Hematopoietic multipotent progenitor cell treated with erythropoietin and hydrocortisone succinate and interleukin-3 and kit ligand, for 15 days (in vitro differentiated cells): Measurements from ENCODE around the gene TTLL5.

Source experiments
- DNase-seq: peaks from one replicate; pipeline ENCODE4 v3.0.0-alpha.2; 2015; ENCODE audit warnings: low spot score

TTLL5 gene

GRCh38 chr14:75732888-75733287 is 71.8 kb downstream of the TTLL5 start:
- no peak for DNase-seq

DNA sequence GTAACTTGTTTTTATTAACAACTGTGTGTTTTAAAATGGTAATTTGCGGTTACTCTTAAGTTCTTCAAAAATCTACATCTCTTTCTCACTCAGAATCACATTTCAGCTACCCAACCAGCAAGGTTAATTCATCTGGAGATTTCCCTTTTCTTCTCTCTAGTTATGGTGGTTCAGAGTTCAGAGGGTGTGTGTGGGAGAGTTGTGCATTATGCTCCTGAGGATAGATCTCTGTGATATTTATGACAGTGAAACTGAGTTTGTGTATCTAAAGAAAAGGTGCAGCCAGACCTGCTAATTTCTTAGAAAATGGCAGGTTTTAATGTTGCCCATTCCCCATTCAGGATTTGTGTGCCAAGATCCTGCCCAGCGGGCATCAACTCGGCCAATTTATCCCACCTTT is 73.8 kb downstream of the TTLL5 start:
- no peak for DNase-seq

- DNase-seq, result no peak
Measured at GRCh38 chr14:75736845-75737485, 75.9 kb downstream of the TTLL5 start.

DNA sequence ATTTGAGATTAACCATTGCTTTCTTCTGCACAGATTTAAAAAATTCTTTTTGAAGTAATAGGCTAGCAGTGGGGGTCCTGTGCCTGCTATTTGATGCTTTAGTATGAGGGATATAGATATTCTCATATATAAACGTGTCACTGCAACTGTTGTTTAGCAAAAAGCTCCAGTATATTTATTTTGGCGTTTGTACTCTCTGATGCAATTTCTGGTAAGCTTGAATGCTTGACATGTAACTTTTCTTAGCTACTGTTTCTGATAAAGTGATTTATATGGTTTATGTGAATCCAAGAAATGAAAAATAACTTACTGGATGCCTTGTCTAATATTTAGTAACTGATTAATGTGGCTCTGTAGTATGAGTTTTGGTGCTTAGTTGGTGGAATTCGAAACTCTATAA is 77.1 kb downstream of the TTLL5 start:
- no peak for DNase-seq

- no peak for DNase-seq
Measured at GRCh38 chr14:75742867-75743266, 81.8 kb downstream of the TTLL5 start.

DNA sequence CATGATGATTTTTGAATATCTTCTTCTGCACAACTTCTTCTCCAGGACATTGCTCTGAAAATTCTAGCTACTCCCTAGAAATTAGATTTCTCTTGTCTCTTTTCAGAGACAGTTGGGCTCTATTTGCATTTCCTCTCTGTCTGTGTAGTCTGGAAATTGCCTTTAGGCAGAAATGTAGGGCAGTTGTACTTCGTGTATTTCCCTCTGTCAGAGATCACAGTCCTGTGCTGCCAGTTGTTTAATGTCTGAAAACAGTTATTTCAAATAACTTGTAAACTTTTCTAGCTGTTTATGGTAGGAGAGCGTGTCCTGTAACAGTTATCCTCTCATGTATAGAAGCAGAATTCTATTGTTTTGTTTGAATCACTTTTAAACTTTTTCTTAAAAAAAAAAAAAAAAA is 86.9 kb downstream of the TTLL5 start:
- no peak for DNase-seq

DNA sequence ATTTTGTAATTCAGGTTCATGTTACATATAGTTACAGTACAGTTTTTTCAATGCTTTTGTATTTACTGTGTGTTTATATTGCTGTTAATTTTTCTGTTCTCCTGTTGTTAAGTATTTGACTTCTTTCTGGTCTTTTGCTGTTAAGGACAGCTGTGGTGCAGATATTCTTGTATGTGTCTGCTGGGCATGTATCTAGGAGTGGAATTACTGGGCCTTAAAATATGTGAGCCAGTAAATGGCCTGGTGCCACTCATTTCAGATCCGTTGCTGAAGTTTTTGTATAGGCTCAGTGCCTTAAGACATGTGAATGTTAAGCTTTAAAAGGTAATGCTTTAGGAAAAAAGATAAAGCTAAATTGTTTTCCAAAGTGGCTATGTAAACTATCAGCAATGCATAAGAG is 87.3 kb downstream of the TTLL5 start:
- no peak for DNase-seq

GRCh38 chr14:75751296-75751695 is 90.2 kb downstream of the TTLL5 start:
- no peak for DNase-seq

DNA sequence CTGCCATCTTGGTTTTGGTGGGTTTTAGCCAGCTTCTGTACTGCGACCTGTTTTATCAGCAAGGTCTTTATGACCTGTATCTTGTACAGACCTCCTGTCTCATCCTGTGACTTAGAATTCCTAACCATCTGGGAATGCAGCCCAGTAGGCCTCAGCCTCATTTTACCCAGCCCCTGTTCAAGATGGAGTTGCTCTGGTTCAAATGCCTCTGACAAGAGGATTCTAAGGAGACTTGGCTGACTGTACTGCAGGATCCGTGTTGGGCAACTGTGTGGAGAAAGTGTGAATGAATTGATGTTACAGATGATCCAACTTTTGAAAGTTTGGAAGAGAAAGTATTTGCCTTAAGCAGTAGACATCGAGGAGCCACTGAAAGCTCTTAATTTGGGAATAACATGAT is 91.0 kb downstream of the TTLL5 start:
- DNase-seq, result no peak

DNA sequence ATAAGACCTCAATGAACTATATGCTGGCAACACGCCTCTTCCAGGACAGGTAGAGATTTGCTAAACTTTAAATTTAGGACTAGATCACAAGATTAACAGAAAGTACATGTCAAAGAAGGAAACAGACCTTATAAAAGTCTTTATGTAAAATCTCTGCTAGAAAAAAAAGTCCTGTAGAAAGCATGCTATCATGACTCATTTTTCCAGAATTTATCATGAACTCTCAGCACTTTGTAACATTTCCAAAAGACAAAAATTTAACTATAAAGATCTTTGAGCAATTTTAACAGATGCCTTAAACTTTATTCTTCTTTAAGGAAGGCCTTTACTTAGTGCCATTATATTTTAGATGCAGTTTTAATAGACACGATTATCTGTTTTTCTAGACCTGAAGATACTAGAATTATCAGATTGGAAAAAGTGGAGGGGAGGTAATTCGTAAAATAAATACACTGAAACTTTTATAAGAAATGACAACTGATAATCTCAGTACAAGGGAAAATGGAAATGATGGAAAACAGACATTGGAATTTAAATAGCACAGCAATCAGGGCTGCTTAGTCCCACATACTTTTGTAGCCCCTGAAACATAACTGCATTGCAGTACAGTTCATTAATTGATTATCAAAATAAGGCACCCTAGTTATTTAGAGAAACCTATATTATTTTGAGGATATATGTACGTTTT is 92.0 kb downstream of the TTLL5 start:
- no peak for DNase-seq

DNA sequence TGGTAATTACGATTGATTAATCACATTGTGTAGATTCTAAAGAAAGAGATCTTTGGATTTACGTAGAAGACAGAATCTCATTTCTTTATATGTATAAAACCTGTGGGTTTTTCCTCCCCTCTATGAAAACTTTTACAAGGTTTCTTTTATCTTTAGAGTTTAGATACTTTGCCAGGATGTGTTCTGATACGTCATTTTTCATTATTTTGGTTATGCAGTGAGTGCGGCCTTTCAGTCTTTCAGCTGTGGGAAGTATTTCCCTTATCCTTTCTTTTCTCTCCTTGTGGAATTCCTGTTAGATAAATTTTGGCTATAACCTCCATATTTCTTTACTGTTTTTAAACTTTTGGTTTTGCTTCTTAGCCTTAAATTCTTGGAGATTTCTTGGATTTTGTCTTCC is 92.7 kb downstream of the TTLL5 start:
- DNase-seq, result no peak

DNA sequence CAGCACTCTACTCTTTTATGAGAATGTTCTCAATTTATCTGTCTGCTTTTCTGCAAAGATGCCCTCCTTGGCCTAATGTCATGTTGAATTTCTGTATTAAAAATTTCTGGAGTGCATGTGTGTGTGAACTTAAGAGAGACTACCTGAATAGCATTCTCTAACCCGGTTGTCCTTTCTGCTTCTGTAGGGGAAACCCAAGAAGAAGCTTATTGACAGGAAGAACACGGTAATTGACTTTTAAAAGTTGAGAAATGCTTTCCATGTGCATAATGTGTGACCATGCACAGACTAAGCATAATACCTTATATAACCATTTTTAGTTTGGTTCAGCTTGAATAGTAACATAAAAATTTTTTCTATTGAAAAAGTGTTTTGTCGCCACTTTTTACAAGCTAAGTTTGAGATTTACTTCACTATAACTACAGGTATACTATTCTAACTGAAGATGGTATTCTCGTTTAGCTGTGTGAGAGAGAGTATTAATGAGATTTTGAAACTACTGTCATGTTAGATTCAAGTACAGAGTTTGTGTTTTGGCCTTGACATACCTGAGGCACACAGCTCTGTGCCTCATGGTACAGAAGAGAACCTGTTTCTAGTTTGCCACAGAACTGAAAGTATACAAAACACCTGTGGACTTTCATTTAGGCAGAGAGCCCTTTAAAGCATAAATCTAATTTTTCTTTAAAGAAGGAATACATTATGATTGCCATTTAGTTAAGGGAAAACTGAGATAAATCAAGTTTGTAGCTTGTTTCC is 96.8 kb downstream of the TTLL5 start:
- DNase-seq, result no peak

GRCh38 chr14:75764020-75764419 is 103.0 kb downstream of the TTLL5 start:
- DNase-seq, result no peak

DNA sequence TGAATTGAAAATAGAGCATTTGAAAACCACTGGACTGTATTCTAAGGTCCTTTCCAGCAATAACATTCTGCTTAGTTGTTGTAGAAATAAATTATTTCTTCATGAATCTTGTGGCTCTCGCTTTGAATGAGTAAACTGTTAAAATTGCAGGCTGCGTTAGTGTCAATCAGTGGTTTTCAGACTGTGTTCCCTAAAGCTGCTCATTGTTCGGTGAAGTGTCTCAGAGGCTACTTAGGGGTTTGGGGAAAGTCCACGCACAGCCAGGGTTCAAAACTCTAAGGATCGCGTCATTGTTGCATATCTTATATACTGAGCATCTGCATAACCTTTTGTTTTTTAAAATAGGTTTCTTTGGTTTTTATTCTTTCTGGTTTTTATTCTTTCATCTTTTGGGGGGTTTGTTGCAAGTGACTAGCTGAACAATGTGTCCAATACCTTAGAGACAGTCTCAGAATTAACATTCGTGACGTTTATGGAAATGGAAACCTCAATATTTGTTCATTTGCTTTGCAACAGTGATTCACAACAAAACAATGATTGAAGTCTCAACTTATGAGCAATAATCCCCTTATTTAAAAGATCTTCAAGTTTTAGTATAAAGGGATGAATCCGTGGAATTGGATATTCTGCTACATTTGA is 108.1 kb downstream of the TTLL5 start:
- no peak for DNase-seq

DNA sequence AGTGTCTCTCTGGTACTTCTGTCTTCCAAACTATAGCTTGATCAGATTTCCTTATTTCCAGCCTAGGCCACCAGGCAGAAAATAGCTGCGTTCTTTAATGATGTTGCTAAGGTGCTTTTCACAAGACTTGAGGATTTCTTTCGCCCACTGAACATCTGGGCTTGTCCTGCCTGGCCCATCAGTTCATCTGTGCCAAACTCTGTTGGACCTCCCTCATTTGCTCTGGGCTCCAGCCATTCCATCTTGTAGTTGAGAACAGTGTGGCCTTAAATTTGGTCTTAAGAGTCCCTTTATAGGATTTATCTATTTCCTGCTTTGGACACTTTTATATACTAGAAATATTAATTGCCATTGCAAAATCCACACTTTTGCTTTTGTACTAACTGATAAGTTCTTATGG is 109.6 kb downstream of the TTLL5 start:
- no peak for DNase-seq

DNA sequence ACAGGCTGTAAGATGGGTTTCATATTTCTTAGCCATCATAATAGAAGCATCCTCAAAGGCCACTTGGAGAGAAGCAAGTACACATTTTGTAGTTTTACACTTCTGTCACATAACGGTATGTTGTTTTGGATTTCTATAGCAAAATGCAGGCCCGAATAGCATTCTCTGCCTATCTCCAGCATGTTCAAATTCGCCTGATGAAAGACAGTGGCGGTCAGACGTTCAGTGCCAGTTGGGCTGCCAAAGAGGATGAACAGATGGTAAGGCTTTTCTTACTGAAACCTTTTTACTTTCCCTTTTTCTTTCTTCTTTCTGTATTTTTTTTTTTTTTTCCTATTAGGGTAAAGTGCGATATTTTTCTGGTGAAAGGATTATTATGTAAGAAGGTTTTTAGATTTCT is 110.5 kb downstream of the TTLL5 start:
- DNase-seq, result no peak

- DNase-seq, result no peak
Measured at GRCh38 chr14:75773046-75773445, 112.0 kb downstream of the TTLL5 start.

DNA sequence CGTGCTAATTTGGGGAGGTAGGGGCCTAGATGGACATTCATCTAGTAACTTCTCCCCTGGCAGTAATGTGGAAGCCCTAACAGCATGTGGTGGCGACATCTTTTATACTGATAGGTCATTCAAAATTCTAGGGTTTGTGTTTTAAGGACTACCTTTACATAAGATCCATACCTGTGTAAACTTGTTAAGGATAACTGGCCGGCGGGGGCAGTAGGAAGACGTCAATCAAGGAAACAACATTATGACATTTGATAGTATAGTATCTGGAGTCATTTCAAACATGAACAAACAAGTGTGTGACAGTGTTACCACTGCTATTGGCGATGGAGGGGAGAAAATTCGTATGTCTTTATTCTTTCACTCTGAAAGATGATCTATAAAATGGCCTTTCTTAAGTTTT is 120.0 kb downstream of the TTLL5 start:
- no peak for DNase-seq

GRCh38 chr14:75783184-75783583 is 122.1 kb downstream of the TTLL5 start:
- no peak for DNase-seq

DNA sequence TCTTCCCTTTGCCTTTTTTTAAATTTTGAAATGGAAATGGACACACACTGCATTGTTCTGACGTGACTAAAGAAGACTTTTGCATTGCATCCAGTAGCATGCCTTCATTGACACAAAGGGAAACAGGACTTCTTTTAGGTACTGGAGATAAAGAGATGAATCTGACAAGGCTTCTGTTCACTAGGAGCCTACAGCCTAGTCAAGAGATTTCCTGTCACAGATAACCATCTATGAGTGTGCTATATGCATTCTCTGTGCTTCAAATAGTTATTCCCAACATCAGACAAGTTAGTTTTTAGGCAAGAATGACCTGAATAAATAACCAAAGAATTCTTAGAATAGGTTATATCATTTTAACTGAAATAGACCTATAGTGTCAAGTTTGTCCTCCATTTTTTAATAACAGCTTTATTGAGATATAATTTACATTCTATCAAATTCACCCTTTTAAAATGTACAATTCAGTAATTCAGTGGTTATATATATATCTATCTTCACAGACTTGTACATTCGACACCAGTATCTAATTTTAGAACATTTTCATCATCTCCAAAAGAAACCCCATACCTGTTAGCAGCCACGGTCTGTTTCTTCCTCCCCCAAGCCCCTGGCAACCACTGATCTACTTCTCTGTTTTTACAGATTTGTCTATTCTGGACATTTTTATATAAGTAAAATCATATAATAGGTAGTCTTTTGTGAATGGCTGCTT is 122.7 kb downstream of the TTLL5 start:
- DNase-seq, result no peak

- no peak for DNase-seq
Measured at GRCh38 chr14:75784314-75784686, 123.3 kb downstream of the TTLL5 start.

GRCh38 chr14:75793806-75794205 is 132.8 kb downstream of the TTLL5 start:
- DNase-seq, result no peak
